ENCODE measurements around the gene CNIH3.

GRCh38 chr1:224786533-224787250 lies 170.6 kb downstream of the CNIH3 start:
- TF ChIP-seq CTCF (IDR thresholded peaks at IDR 0.05; ENCODE audit: low read depth, low read length) (no peak), POLR2A (IDR thresholded peaks at IDR 0.05; ENCODE audit: extremely low read depth, insufficient read length) (no peak), MAX (IDR thresholded peaks at IDR 0.05; ENCODE audit: low read depth, low read length) (no peak)
